ENCODE results near the gene CTF1. TPM values are rescaled to one million over a fixed set of nuclear protein-coding genes. Genes with fewer than 3 reads are reported as not detected.

CTF1 gene
- total and polyA plus RNA-seq, 8 donors = 1.6 to 3.2 (median 1.9) TPM

GRCh38 chr16:30947541-30947858, 51.1 kb downstream of the CTF1 start:
- H3K4me1 ChIP-seq = peaks cover 0 to 7% (median 0%) of the 10 kb centered on the region in 3 donors
- H3K27ac ChIP-seq = peak overlapping the region in 1 of 4 donors; percentile 88
- H3K27me3 ChIP-seq = no peaks in the 10 kb centered on the region
- H3K36me3 ChIP-seq = no peaks in the 10 kb centered on the region
- ATAC-seq = no peak
- TF ChIP-seq CTCF (IDR thresholded peaks at IDR 0.05) = no peak
- no peak for DNase-seq
- WGBS, 2 donors = 74 to 92% methylated on average over 2 to 3 of the region's 3 CpGs
- H3K4me3 ChIP-seq = no peak overlapping the region
- H3K9me3 ChIP-seq = no peaks in the 10 kb centered on the region
- no peak for FAIRE-seq
- intact Hi-C loops (cut with DNase I) = no loop called here

GRCh38 chr16:30947859-30948666, 51.6 kb downstream of the CTF1 start:
- 32 to 37% methylated on average over 41 to 44 of the region's 44 CpGs for WGBS, 2 donors
- Histone ChIP-seq H3K36me3 (no peaks in the 10 kb centered on the region), H3K27ac (peak overlapping the region; percentile 61 to 91 (median 84)), H3K4me1 (peaks cover 0 to 7% (median 0%) of the 10 kb centered on the region in 3 donors), H3K9me3 (no peaks in the 10 kb centered on the region), H3K27me3 (no peaks in the 10 kb centered on the region), H3K4me3 (peak overlapping the region; percentile 83 to 95 (median 91))
- FAIRE-seq (no peak), DNase-seq (peak; percentile 81 to 93 (median 88)), ATAC-seq (peak; percentile 62 to 75 (median 71))
- no peak for TF ChIP-seq CTCF (IDR thresholded peaks at IDR 0.05)
- intact Hi-C loops (cut with DNase I) = no loop called here

- 0% methylated on average over 45 to 69 of the region's 70 CpGs for WGBS, 2 donors
Observed at GRCh38 chr16:30948667-30949649, 52.5 kb downstream of the CTF1 start, which contains the start of gene ORAI3. ORAI3 (plus strand) TSS chr16:30949068; CDS start chr16:30949290, 222 bp downstream.

More at GRCh38 chr16:30948667-30949649, 52.5 kb downstream of the CTF1 start, which contains the start of gene ORAI3:
- Histone ChIP-seq H3K27ac (peak within 1 kb of the TSS; percentile 61 to 91 (median 84)), H3K36me3 (no peaks in the 10 kb centered on the region), H3K27me3 (no peaks in the 10 kb centered on the region), H3K4me3 (peak within 1 kb of the TSS; percentile 83 to 95 (median 91)), H3K9me3 (no peaks in the 10 kb centered on the region), H3K4me1 (peaks cover 0 to 7% (median 0%) of the 10 kb centered on the region in 3 donors)
- FAIRE-seq = no peak
- peak; percentile 72 to 76 (median 74) for ATAC-seq
- intact Hi-C loops (cut with DNase I) = no loop called here
- TF ChIP-seq CTCF (IDR thresholded peaks at IDR 0.05) = no peak
- peak; percentile 61 to 91 (median 74) for DNase-seq
